ENCODE data around the gene AOPEP.

Gene AOPEP

DNA sequence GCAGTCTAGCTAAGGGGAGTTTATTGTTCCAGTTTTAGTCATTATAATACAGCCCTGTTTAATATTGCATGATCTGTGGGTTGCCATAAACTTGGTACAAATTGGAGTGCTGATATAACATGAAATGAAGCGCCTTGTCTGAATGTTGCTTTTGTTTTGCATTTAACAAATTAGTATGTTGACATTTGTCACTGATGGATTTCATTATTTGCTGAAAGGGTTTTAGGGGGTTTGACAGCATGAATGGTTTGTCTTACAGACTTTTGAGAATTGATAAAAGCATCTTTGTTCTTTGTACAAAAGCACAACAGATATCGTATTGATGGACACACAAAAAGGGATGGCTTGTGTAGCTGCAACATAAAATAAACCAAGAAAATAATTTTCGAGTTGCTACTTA is 178.3 kb downstream of the AOPEP start:
- DNase-seq: no peak

DNA sequence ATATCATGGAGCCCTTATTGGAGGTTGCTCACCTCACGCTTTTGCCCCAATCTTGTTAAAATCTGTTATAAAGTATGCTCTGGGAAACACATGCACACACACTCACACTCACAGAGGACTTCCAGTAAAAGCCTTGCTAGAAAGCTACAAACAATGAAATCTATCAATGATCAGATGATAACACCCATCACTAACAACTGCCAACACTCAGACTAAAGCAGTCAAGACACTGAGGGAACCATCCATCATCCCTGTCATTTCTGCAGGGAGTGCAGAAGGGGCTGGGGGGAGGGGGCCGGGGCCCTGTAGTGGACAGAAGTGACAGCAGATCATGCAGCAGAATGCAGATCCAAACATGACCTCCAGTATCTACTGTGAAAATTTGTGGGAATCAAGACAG is 179.1 kb downstream of the AOPEP start:
- DNase-seq: no peak

DNA sequence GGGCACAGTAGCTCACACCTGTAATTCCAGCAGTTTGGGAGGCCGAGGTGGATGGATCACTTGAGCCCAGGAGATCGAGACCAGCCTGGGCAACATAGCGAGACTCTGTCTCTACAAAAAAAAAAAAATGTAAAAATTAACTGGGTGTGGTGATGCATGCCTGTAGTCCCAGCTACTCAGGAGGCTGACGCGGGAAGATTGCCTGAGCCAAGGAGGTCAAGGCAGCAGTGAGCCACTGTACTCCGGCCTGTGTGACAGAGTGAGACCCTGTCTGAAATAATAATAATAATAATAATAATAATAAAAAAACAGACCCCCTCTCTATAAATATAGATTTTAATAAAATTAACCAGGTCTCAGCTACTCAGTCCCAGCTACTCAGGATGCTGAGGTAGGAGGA is 179.7 kb downstream of the AOPEP start:
- DNase-seq: no peak

DNA sequence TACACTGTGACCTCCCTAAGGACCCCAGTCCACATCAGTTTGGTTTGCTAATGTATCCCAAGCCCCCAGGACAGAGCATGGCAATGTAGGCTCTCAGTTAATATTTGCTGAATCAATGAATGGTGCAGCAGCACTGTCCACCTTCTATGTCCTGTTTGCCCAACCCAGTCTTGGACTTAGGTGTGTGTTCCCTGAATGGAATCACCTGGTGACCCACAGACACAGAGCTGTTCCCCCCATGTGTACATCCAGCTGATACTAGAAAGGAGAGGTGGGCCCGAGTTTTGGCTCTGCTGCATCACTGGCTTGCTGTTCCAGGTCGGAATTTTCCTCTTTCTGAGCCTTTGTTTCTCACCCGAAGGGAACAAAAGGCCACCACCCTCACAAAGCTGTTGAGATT is 180.2 kb downstream of the AOPEP start:
- no peak for DNase-seq

DNA sequence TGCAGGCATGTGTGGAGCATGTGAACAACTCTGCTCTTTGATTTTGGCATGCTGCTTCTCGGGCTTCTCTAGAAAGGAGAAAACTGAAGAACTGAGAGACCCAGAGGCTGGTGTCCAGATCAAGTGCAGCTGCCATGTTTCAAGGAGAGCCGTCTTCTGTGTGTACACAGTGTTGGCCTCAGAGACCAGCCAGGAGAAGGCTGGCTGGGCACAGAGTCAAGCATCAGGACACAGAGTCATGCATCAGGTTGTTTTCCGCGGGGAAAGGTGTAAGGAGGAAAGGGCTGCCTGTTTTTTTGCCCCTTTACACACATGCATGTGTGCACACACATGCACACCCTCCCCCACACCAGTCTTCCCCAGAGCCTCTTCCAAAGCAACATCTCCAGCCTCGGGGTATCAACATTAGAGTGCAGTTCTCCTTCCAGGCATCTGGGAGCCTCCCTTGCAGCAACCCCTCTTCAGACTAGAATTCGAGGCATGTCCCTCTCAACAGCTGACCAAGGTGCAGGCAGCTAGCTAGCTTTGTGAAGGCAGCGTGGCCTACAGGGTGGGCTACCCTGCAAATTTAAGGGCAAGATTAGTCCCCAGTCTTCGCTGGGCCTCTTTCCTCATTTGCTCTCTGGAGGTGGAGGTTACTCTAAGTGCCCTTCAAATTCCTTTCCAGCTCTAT is 180.9 kb downstream of the AOPEP start:
- DNase-seq: no peak

DNA sequence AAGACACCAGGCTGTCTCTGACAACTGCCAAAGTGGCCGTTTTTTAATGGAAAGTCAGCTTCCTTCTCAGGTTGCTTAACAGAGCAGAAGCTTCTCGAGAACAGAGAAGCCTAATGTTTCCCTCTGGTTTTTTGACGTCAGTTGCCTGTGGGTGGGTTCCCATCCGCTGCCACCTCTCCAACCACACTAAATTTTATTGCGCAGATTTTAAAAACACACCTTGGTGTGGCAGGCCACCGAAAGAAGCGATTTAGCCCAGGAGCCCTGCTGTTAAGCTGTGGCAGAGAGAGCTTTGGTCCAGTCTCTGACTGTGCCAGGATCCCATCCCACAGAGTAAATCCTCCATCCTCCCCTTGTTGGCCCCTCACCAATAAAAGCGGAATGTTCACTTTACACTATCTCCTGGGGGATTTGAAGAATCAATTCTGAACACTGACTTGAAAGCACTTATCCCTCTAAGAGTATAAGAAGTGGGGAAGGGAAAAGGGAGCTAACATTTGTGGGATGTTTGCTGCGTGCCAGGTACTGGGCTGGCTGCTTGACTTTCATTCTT is 181.6 kb downstream of the AOPEP start:
- no peak for DNase-seq

DNA sequence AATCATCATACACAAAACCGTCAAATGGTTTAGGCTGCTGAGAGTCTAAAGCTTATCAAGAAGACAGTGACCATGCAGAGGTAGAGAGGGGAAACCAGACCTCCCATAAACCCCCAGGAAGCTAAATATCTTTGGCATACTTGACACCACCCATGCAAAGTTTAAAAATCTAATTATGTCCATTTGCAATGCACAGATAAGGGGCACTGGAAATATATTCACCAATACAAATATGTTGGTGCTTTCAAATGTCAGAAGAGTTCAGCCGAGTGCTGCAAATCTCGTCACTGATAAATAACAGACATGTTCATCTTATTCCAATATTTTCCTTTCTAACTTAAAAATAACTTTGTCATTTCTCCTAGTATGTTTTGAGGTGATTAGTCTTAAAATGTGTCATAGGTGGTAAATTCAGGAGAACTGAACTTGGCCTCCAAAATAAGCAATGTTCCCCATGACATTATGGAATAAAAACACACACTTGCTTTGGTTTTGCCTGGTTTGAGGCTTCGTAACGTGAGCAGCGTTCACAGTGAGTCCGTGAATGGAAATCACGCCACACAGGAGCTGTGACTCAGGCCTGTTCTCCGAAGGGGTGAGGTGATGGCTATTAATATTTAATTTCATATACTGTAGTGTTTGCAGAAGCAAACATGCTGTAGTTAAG is 182.2 kb downstream of the AOPEP start:
- DNase-seq: no peak

DNA sequence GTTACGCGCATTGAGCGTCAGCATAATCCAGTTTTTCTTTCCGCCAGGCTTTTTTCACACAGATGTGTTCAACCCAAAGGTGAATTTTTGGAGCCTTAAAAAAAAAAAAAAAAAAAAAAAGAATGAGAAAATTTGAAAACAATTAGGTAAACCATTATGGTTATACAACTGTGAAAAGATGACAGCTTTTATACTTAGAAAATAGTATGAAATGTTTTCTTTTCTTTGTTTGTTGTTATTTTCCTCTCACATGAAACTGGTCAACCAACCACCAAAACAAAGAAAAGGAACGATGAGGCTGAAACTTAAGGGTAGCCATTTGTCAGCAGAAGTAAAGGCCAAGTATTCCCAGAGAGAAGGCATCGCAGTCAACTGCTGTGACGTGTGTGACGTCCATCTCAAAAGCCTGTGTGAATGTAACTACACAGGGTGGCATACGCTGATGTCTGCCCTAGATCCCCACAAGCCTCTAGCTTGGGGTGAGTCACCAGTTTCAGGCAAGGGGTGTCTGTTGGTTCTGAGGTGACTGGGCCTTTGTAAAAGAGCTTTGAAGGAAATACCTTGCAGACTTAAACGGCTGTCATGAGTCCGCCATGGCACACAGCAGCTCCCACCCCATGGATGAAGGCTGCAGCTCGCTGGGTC is 182.9 kb downstream of the AOPEP start:
- peak; percentile 51 for DNase-seq

DNA sequence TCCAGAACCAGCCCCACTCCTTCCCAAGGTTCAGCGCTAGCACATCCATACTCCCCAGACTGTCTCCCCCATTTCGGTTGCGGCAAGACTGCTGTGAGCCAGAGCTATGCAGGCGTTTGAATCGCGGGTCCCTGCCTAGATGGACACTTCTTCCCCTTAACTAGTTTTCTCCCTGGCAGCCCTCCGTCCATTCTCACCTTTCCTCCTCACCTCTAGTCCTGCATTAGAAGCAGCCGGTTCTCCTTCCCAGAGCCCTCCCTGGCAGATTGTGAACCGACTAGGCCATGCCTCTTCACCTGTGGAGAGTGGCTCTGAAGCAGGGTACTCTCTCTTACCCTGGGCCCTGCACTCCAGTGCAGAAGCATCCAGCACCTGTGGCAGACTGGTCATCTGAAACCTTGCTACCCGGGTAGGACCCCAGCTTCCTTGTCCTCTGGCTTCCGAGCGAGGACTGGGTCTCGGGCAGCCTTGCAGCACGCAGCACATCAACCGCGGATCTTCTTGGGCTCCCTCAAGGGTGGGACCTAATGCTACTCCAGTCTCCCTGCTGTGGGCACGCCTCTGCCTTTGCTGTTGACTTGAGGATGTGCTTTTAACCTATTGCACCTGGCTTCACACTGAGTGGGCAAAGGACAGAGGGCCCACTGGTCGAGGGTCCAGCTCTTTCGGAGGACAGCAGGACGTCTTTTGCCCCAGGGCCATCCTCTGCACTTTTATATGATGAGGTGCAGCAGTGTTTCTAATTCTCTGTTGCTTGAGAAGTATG is 183.6 kb downstream of the AOPEP start:
- DNase-seq: no peak

DNA sequence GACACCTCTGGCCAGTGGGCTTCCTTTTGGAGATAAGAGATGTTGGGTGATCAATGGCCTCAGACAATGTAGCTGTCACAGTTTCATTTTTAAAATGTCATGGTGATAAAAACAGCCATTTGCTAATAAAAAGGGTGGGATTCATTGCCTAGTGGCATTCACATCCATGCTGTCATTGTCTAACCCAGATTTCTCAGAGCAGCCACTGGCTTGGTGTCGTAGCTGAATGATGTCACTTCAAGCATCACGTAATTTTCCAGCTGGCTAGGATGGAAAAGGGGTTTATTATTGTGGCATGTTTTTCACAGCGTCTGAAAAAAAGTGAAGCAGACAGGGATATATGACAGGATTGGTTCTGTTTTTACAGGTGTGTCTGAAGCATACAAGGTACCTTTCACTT is 184.7 kb downstream of the AOPEP start:
- DNase-seq: no peak

DNA sequence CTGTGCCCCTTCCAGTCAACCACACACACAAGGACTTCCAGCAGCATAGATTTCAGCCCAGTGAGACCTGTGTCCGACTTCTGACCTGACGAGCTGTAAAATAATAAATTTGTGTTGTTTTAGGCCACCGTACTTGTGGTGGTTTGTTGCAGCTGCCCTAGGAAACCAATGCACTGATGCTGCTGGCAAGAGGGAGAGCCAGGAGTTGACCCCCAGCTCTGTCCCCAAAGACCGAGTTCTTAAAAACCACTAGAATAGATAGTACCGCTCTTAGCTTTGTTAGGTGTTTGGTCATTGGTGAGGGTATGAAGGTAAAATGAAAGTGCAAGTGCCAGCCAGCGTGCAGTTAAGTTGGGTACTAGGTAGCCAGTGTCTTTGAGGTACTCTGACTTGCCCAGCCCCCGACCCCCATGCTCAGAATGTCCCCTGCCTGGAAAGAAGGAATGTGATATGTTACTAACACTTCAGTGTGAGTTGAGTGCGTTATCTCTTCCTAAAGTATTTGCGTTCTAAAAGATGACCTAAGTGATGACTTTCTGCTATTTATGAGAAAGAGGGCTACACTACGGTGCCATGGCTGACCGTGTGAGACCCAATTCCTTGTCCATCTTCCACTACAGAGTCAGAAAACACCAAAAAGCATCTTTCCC is 185.6 kb downstream of the AOPEP start:
- no peak for DNase-seq

DNA sequence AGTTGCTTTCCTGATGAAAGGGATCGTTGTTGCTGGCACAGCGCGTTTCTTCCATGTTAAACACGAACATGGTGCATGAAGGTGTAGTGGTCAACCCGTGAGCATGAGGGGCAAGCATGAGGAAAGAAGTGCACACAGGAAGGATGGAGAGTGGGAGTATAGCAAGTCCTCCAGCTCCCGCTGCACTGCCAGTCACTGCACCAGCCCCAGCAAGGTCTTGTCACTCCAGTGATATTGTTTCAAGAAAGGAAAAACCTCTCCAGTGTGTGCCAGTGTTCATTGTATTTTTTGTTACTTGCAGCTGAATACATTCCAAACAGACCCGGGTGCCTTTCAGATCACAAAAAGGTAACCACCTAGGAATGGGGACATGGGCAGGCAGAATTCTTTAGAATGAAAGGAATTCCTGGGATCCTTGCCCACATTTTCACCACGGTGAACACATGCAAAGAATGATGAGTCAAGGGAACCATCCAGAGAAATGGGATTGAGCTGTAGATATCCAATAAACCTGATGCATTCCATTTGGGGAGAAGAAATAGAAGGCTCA is 186.3 kb downstream of the AOPEP start:
- no peak for DNase-seq

DNA sequence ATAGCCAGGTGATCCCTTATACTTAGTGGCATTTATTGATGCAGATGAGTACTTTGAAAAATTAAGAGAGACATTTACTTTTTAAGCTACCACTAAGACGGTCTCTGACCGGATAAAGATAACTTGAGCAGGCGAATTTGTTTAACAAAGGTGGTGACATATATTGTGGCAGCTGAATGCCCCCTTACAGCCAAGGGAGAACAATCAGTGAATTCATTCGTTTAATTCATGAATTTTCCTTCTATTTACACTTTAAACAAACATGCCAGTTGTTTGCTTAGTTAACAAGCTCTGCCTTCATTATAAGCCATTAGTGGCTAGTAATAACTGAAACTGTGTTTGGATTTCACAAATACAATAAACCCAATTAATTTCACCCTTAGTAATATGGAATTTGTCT is 187.1 kb downstream of the AOPEP start:
- DNase-seq: no peak

DNA sequence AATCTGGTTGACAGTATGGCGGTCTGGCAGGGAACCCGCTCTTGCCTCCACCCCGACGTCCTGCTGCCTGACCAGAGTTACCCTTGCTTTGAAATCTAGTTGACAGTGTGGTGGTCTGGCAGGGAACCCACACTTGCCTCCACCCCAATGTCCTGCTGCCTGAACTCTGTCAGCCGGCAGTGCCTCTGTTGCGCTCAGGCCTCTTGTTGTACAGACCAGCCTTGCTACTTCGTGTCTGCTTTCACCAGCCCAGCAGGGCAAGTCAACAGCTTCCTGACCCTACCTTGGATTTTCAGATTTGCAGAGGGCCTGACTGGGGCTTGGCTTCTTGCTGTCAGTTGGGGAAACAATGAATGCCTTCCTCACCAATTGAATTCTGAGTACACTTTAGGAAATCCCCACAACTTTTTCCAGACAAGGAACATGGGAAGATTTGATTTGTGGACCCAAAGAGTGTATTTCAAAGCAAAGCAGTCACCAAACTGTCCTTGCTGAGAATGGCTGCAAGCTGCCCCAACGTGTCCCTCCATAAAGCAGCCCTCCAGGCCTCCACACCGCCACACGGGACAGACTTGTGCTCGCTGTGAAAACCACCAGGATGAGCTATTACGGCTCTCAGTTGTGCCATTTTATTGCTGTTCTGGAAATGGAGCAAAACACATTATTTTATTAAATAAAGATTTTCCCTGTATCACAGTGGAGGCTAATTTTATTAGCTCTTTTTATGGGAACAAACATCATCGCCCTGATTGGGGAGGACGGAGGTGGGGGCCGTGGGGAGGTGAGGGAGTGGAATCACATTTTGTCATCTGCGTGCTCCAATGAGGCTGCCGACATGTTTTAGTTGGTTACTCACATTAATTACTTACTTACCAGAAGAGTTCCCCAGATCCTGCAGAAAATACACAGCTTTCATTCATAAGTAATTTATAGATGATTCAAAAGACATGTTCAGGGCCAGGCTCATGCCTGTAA is 189.3 kb downstream of the AOPEP start:
- no peak for DNase-seq

DNA sequence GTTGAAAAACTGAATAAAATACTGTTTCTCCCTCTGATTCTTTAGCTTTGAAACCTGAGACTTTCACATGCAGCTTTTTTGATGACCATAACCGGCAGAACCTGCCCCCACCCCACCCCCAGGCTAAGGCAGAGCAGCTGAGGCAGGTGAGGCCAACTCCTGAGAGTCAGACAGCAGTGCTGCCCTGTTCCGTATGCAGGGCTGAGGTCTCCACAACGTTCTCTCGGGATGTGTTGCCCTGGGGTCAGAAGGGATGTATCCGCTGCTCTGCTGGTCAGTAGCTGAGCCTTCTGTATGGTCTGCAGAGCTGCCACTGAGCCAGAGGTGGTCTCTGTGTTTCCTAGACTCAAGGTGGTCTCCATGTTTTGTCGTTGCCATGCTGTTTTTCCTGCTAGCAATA is 190.5 kb downstream of the AOPEP start:
- no peak for DNase-seq

DNA sequence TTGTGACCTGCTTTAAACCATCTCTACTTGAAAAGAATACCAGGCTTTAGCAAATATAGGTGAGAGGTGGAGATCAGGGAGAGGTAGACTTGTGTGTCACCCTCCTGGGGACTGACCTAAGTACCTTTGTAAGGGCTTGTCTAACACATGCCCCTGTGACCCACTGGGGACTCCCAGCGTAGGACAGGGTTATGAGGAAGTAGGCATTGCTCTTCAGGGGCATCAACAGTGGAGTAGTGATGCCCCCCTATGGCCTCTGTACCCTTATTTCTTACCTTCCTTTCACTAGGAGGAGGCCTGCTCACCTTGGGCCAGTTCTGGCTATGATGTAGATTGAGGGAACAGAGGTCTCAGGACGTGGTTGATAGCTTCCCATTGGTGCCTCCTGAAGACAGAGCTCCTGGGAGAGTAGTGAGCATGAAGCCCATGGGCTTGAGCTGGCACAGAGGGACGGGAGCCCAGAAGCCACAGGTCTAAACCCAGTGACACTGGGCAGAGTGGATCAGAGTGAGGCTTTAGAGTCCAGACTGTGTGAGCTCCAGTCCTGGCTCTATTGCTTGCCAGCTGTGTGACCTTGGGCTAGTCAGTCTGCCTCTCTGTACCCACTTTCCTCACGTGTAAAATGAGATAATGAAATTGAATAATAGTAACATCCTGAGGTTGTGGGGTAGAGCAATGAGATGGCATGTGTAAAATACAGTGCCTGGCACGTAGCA is 191.7 kb downstream of the AOPEP start:
- no peak for DNase-seq

DNA sequence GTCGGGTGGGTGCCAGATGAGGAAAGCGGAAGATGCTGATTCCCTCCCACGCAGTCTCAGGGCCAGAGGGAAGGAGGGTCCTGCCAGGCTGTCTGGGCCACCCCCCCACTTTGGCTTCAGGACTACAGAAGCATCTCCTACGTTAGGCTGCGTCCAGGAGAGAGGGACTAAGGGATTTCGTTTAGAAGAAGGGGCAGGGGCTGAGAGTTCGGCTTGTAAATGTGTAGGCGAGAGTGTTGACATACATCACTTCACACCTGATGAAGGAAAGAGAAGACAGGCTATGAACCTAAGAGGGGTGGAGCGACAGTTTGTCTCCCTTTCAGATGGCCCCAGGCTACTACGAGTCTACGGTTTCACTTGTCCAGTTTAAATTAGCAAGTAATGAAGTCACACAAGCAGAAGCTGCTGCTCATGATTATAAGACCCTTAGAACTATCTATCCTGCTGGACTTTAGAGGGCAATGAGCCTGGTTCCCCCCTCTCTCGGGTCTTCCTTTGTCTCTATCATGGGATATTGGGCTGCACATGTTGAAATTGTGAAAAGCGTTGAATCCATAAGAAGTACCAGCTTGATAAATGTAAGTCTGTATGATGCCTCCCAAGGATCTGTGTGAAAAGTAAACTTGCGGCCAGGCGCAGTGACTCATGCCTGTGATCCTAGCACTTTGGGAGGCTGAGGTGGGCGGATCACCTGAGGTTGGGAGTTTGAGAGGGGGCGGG is 193.0 kb downstream of the AOPEP start:
- no peak for DNase-seq

DNA sequence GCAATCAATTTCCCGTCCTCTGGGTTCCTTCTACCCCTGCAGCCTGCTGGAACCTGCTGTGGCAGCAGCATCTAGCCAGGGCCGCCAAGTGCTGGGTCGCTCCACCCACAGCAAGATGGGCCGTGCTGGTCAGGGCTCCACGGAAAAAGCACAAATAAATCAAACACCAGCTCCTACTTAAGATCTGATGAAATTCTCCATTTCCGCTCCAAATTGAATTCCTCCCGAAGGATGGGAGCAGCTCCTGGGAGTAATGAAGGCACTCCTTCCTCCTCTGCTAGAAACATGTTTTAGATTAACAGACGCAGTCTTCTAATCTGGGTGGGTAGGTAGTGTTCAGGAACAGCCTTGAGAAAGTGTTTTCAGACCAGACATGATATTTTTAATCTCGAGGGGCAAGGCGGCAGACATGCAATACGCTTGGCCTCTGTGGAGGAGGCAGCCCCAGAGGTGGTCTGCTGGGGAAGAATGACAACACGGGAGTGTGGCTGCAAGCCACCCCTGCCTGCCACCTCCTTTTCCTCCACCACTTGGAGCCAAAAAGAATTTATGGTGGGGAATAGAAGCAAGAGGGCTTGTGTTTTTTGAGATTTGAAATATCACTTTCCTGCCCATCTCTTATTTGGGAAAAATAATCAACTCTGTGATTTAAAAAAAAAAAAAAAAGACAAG is 194.1 kb downstream of the AOPEP start:
- DNase-seq: no peak

DNA sequence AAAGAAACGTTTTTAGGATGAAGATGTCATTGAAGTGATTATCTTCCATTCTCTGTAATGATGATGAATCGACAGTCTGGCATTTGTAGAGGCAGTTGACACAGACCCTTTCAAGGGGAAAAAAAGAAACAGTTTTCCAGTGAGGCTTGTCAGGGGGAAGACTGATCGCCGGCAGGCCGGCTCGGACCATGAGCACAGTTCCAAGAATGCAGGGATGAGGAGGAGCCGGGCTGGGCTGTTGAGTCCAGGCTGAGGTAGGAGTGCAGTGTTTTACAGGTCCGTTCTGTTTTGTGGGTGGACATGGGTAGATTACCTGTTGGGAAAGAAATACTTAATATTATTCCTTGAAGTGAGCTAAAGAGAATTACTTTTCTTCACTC is 194.6 kb downstream of the AOPEP start:
- DNase-seq: no peak
